SH-SY5Y (cell line): ENCODE data around the gene DHX32.

Source experiments
- GATA2 ChIP-seq: IDR thresholded peaks from 2 replicates; pipeline ENCODE4 v1.6.1; 2011; ENCODE audit warnings: mild to moderate bottlenecking, low read depth, low read length
- GATA3 ChIP-seq: IDR thresholded peaks from 2 replicates; pipeline ENCODE4 v1.6.1; 2011; ENCODE audit warnings: low read depth, mild to moderate bottlenecking, low read length, moderate library complexity

Gene DHX32

GRCh38 chr10:125788156-125789034 lies 92.7 kb downstream of the DHX32 start:
- TF ChIP-seq GATA2: no peak
- no peak for TF ChIP-seq GATA3
